ENCODE measurements around the gene TFDP1. TPM values are rescaled to one million over a fixed set of nuclear protein-coding genes. Genes with fewer than 3 reads are reported as not detected.

TFDP1 gene
- total RNA-seq (2012; rRNA removed), result 65.7 and 74.5 TPM in 2 replicates

- no peaks in the 10 kb centered on the region for H3K9me3 ChIP-seq (replicated peaks; ENCODE audit: low read length)
- peak within 1 kb of the TSS; percentile 78 for H3K9ac ChIP-seq (ENCODE audit: low read depth, low read length)
- H3K4me1 ChIP-seq (ENCODE audit: control insufficient read depth, insufficient read depth, low read length), result peaks cover 27% of the 10 kb centered on the region
- peaks cover 26% of the 10 kb centered on the region for H3K36me3 ChIP-seq (ENCODE audit: insufficient read depth, low read length)
- no peaks in the 10 kb centered on the region for H3K27me3 ChIP-seq (ENCODE audit: control insufficient read depth, insufficient read depth, low read length)
- peak within 1 kb of the TSS; percentile 81 for H3K4me2 ChIP-seq (ENCODE audit: low read length)
- peak within 1 kb of the TSS; percentile 86 for H3K4me3 ChIP-seq (ENCODE audit: low read length)
Measured at GRCh38 chr13:113584205-113584869, at the start of gene TFDP1. Gene TFDP1, plus strand, starts transcription at chr13:113584753. Its CDS starts 1,085 bp downstream, at chr13:113585838.

- Histone ChIP-seq H3K9me3 (replicated peaks; ENCODE audit: low read length) (no peaks in the 10 kb centered on the region), H3K4me2 (ENCODE audit: low read length) (no peak overlapping the region)
Measured at GRCh38 chr13:113535381-113535781, 49.2 kb upstream of the TFDP1 start.

GRCh38 chr13:113536461-113537110 is 48.0 kb upstream of the TFDP1 start:
- Histone ChIP-seq H3K9me3 (replicated peaks; ENCODE audit: low read length) (no peaks in the 10 kb centered on the region), H3K4me1 (ENCODE audit: control insufficient read depth, insufficient read depth, low read length) (peaks cover 6% of the 10 kb centered on the region), H3K27me3 (ENCODE audit: control insufficient read depth, insufficient read depth, low read length) (no peaks in the 10 kb centered on the region), H3K36me3 (ENCODE audit: insufficient read depth, low read length) (peaks cover 74% of the 10 kb centered on the region), H3K4me2 (ENCODE audit: low read length) (no peak overlapping the region), H3K9ac (ENCODE audit: low read depth, low read length) (no peak overlapping the region), H3K4me3 (ENCODE audit: low read length) (no peak overlapping the region)

More at GRCh38 chr13:113535381-113535781, 49.2 kb upstream of the TFDP1 start:
- no peak overlapping the region for H3K9ac ChIP-seq (ENCODE audit: low read depth, low read length)
- H3K4me1 ChIP-seq (ENCODE audit: control insufficient read depth, insufficient read depth, low read length), result peaks cover 8% of the 10 kb centered on the region
- H3K36me3 ChIP-seq (ENCODE audit: insufficient read depth, low read length), result peaks cover 75% of the 10 kb centered on the region
- no peaks in the 10 kb centered on the region for H3K27me3 ChIP-seq (ENCODE audit: control insufficient read depth, insufficient read depth, low read length)
- no peak overlapping the region for H3K4me3 ChIP-seq (ENCODE audit: low read length)

GRCh38 chr13:113537205-113537604 is 47.3 kb upstream of the TFDP1 start:
- H3K4me1 ChIP-seq (ENCODE audit: control insufficient read depth, insufficient read depth, low read length), result peaks cover under 1% of the 10 kb centered on the region
- H3K4me2 ChIP-seq (ENCODE audit: low read length), result no peak overlapping the region
- H3K9ac ChIP-seq (ENCODE audit: low read depth, low read length), result no peak overlapping the region
- H3K27me3 ChIP-seq (ENCODE audit: control insufficient read depth, insufficient read depth, low read length), result no peaks in the 10 kb centered on the region
- peaks cover 69% of the 10 kb centered on the region for H3K36me3 ChIP-seq (ENCODE audit: insufficient read depth, low read length)
- H3K9me3 ChIP-seq (replicated peaks; ENCODE audit: low read length), result no peaks in the 10 kb centered on the region
- H3K4me3 ChIP-seq (ENCODE audit: low read length), result no peak overlapping the region

GRCh38 chr13:113537909-113538688 is 46.5 kb upstream of the TFDP1 start:
- Histone ChIP-seq H3K4me2 (ENCODE audit: low read length) (no peak overlapping the region), H3K4me1 (ENCODE audit: control insufficient read depth, insufficient read depth, low read length) (no peaks in the 10 kb centered on the region), H3K36me3 (ENCODE audit: insufficient read depth, low read length) (peaks cover 72% of the 10 kb centered on the region), H3K9ac (ENCODE audit: low read depth, low read length) (no peak overlapping the region), H3K4me3 (ENCODE audit: low read length) (no peak overlapping the region), H3K27me3 (ENCODE audit: control insufficient read depth, insufficient read depth, low read length) (no peaks in the 10 kb centered on the region), H3K9me3 (replicated peaks; ENCODE audit: low read length) (no peaks in the 10 kb centered on the region)

GRCh38 chr13:113538689-113539058 is 45.9 kb upstream of the TFDP1 start:
- no peaks in the 10 kb centered on the region for H3K27me3 ChIP-seq (ENCODE audit: control insufficient read depth, insufficient read depth, low read length)
- no peak overlapping the region for H3K4me3 ChIP-seq (ENCODE audit: low read length)
- no peak overlapping the region for H3K9ac ChIP-seq (ENCODE audit: low read depth, low read length)
- peaks cover 66% of the 10 kb centered on the region for H3K36me3 ChIP-seq (ENCODE audit: insufficient read depth, low read length)
- H3K4me2 ChIP-seq (ENCODE audit: low read length), result no peak overlapping the region
- H3K9me3 ChIP-seq (replicated peaks; ENCODE audit: low read length), result no peaks in the 10 kb centered on the region
- H3K4me1 ChIP-seq (ENCODE audit: control insufficient read depth, insufficient read depth, low read length), result no peaks in the 10 kb centered on the region

- Histone ChIP-seq H3K4me2 (ENCODE audit: low read length) (no peak overlapping the region), H3K27me3 (ENCODE audit: control insufficient read depth, insufficient read depth, low read length) (no peaks in the 10 kb centered on the region), H3K36me3 (ENCODE audit: insufficient read depth, low read length) (peaks cover 62% of the 10 kb centered on the region), H3K4me3 (ENCODE audit: low read length) (no peak overlapping the region), H3K9me3 (replicated peaks; ENCODE audit: low read length) (no peaks in the 10 kb centered on the region), H3K4me1 (ENCODE audit: control insufficient read depth, insufficient read depth, low read length) (no peaks in the 10 kb centered on the region), H3K9ac (ENCODE audit: low read depth, low read length) (no peak overlapping the region)
Measured at GRCh38 chr13:113539176-113539575, 45.4 kb upstream of the TFDP1 start.

- Histone ChIP-seq H3K4me2 (ENCODE audit: low read length) (no peak overlapping the region), H3K9me3 (replicated peaks; ENCODE audit: low read length) (no peaks in the 10 kb centered on the region), H3K9ac (ENCODE audit: low read depth, low read length) (no peak overlapping the region), H3K27me3 (ENCODE audit: control insufficient read depth, insufficient read depth, low read length) (no peaks in the 10 kb centered on the region), H3K4me1 (ENCODE audit: control insufficient read depth, insufficient read depth, low read length) (peaks cover 2% of the 10 kb centered on the region), H3K36me3 (ENCODE audit: insufficient read depth, low read length) (peaks cover 65% of the 10 kb centered on the region), H3K4me3 (ENCODE audit: low read length) (no peak overlapping the region)
Measured at GRCh38 chr13:113539822-113540221, 44.7 kb upstream of the TFDP1 start.

- Histone ChIP-seq H3K9me3 (replicated peaks; ENCODE audit: low read length) (no peaks in the 10 kb centered on the region), H3K9ac (ENCODE audit: low read depth, low read length) (no peak overlapping the region), H3K36me3 (ENCODE audit: insufficient read depth, low read length) (peaks cover 62% of the 10 kb centered on the region), H3K4me2 (ENCODE audit: low read length) (no peak overlapping the region), H3K4me3 (ENCODE audit: low read length) (no peak overlapping the region), H3K4me1 (ENCODE audit: control insufficient read depth, insufficient read depth, low read length) (peaks cover 9% of the 10 kb centered on the region), H3K27me3 (ENCODE audit: control insufficient read depth, insufficient read depth, low read length) (no peaks in the 10 kb centered on the region)
Measured at GRCh38 chr13:113540523-113540922, 44.0 kb upstream of the TFDP1 start.

GRCh38 chr13:113542751-113543424 is 41.7 kb upstream of the TFDP1 start:
- Histone ChIP-seq H3K9ac (ENCODE audit: low read depth, low read length) (no peak overlapping the region), H3K36me3 (ENCODE audit: insufficient read depth, low read length) (peaks cover 60% of the 10 kb centered on the region), H3K27me3 (ENCODE audit: control insufficient read depth, insufficient read depth, low read length) (no peaks in the 10 kb centered on the region), H3K4me2 (ENCODE audit: low read length) (no peak overlapping the region), H3K4me1 (ENCODE audit: control insufficient read depth, insufficient read depth, low read length) (peaks cover 29% of the 10 kb centered on the region), H3K9me3 (replicated peaks; ENCODE audit: low read length) (no peaks in the 10 kb centered on the region), H3K4me3 (ENCODE audit: low read length) (no peak overlapping the region)

Measured in skeletal muscle satellite cell (primary cell).